Nephron (organoid): Measurements from ENCODE around the gene SRSF8.
"Not testable (repeated sequence)": the region's sequence is repeated elsewhere in the genome, so short reads cannot be mapped to it uniquely, and the experiment has no call there.

Experiments used
- H3K27ac Mint-ChIP-seq, 3 experiments: 2 replicates each; pipeline ENCODE4 v1.8.0; 2020; ENCODE audit warnings: mixed read lengths in 3 of 3, mild to moderate bottlenecking in 2 of 3, moderate library complexity in 1 of 3
- H3K27me3 Mint-ChIP-seq: 2 replicates; pipeline ENCODE4 v1.8.0; 2021; ENCODE audit warnings: low read depth, mild to moderate bottlenecking, moderate library complexity, mixed read lengths
- H3K36me3 Mint-ChIP-seq: 2 replicates; pipeline ENCODE4 v1.8.0; 2020; ENCODE audit warnings: low read depth, mixed read lengths
- H3K4me1 Mint-ChIP-seq: 2 replicates; pipeline ENCODE4 v1.8.0; 2020; ENCODE audit warnings: mixed read lengths
- H3K4me3 Mint-ChIP-seq, 3 experiments: 2 replicates each; pipeline ENCODE4 v1.8.0; 2020; ENCODE audit warnings: mild to moderate bottlenecking in 3 of 3, mixed read lengths in 3 of 3, moderate library complexity in 2 of 3
- H3K9me3 Mint-ChIP-seq: 2 replicates; pipeline ENCODE4 v1.8.0; 2020; ENCODE audit warnings: mixed read lengths
- TF ChIP-seq, protein P1 (sequence below), 3 experiments: fragments of 200-600 bp; sonication (generic); IDR thresholded peaks; one replicate each; pipeline ENCODE4 v1.5.0; 2021; ENCODE audit warnings: antibody characterized with exemption in 3 of 3; ENCODE audit not compliant: unreplicated experiment in 3 of 3

SRSF8 gene

DNA sequence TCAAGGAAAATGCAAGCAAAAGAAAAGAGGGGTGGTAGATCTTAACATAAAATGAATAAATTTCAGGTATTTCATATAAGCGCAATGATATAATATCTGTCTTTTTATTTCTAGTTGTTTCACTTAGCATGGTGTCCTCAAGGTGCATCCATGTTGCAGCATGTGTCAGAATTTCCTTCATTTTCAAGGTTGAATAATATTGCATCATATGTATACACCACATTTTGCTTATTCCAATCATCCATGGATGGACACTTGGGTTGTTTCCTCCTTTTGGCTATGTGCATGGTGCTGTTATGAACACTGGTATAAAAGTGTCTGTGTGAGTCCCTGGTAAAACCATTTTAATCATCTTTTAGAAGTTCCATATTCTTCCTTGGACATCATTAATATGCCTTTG, 24.5 kb upstream of the SRSF8 start:
- H3K36me3 Mint-ChIP-seq: no peaks in the 10 kb centered on the region

DNA sequence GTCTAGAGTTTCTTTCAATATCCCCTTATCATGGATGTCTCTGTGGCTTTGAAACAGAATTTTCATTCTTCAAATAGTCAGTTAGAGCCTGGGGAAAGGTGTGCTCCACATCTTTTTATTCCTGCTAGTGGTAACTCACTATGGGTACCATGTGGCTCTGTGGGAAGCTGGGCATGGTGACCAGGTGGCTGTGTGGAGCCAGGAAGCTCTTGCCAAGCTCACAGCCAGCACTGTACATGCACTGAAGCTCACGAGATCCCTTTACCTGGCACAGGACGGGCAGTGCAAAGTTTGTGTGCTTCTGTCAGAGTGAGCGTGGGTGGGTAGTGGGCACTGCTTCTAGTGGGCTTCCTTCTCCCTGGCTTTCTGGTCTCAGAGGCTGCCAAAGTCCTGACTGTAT, 23.8 kb upstream of the SRSF8 start:
- Mint-ChIP-seq H3K9me3 (no peaks in the 10 kb centered on the region), H3K4me3 (no peak overlapping the region), H3K4me1 (no peaks in the 10 kb centered on the region), H3K36me3 (no peaks in the 10 kb centered on the region), H3K27me3 (peaks cover 12% of the 10 kb centered on the region), H3K27ac (no peak overlapping the region)
- TF ChIP-seq, protein P1, sequence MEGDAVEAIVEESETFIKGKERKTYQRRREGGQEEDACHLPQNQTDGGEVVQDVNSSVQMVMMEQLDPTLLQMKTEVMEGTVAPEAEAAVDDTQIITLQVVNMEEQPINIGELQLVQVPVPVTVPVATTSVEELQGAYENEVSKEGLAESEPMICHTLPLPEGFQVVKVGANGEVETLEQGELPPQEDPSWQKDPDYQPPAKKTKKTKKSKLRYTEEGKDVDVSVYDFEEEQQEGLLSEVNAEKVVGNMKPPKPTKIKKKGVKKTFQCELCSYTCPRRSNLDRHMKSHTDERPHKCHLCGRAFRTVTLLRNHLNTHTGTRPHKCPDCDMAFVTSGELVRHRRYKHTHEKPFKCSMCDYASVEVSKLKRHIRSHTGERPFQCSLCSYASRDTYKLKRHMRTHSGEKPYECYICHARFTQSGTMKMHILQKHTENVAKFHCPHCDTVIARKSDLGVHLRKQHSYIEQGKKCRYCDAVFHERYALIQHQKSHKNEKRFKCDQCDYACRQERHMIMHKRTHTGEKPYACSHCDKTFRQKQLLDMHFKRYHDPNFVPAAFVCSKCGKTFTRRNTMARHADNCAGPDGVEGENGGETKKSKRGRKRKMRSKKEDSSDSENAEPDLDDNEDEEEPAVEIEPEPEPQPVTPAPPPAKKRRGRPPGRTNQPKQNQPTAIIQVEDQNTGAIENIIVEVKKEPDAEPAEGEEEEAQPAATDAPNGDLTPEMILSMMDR (IDR thresholded peaks at IDR 0.05; ENCODE audit: unreplicated experiment in 3 of 3): no peak

More for the DNA sequence above, 24.5 kb upstream of the SRSF8 start:
- no peaks in the 10 kb centered on the region for H3K4me1 Mint-ChIP-seq
- H3K4me3 Mint-ChIP-seq: no peak overlapping the region
- peaks cover 12% of the 10 kb centered on the region for H3K27me3 Mint-ChIP-seq
- H3K9me3 Mint-ChIP-seq: no peaks in the 10 kb centered on the region
- H3K27ac Mint-ChIP-seq: no peak overlapping the region
- TF ChIP-seq, protein P1 (IDR thresholded peaks at IDR 0.05; ENCODE audit: unreplicated experiment in 3 of 3): no peak

DNA sequence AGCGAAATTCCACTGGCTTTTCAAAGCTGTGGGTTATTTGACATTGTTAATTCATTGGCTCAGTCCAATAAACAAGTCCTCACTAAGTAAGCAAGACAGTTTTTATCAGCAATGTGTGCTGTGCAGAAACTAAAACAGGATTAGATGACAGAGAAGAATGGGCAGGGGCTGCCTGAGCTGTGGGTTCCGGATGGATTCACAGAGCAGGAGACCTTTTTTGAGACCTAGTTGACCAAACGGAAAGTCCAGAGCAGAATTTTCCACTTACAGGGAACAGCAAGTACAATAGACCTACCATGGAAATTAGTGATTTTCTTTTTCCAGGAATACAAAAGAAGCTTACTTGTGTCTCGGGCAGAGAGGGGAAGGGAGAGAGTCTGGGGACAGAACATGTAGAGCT, 22.7 kb upstream of the SRSF8 start:
- H3K27me3 Mint-ChIP-seq: peaks cover 12% of the 10 kb centered on the region
- H3K4me1 Mint-ChIP-seq: no peaks in the 10 kb centered on the region
- no peaks in the 10 kb centered on the region for H3K36me3 Mint-ChIP-seq
- no peak overlapping the region for H3K4me3 Mint-ChIP-seq
- H3K27ac Mint-ChIP-seq: no peak overlapping the region
- H3K9me3 Mint-ChIP-seq: no peaks in the 10 kb centered on the region
- TF ChIP-seq, protein P1 (IDR thresholded peaks at IDR 0.05; ENCODE audit: unreplicated experiment in 3 of 3): no peak

DNA sequence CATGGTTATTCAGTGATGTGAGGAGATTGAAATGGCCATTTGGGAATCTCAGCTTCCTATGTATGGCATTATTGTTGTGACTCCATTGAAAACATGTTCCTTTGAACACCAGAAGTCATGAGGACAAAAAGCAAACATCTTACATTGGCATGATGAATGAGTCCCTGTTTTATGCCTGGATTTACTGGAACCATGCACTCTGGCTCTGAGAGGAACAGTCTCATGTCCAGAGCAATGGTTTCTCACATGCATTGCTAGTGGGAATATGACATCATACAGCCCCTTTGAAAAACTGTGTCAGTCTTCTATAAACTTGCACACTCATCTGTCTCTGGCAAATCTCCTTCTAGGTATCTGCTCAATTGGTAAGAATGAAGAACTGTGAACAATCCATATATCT, 20.9 kb upstream of the SRSF8 start:
- Mint-ChIP-seq H3K27me3 (peaks cover 12% of the 10 kb centered on the region), H3K4me3 (no peak overlapping the region), H3K36me3 (no peaks in the 10 kb centered on the region), H3K9me3 (no peaks in the 10 kb centered on the region), H3K27ac (no peak overlapping the region), H3K4me1 (no peaks in the 10 kb centered on the region)
- TF ChIP-seq, protein P1 (IDR thresholded peaks at IDR 0.05; ENCODE audit: unreplicated experiment in 3 of 3): no peak

DNA sequence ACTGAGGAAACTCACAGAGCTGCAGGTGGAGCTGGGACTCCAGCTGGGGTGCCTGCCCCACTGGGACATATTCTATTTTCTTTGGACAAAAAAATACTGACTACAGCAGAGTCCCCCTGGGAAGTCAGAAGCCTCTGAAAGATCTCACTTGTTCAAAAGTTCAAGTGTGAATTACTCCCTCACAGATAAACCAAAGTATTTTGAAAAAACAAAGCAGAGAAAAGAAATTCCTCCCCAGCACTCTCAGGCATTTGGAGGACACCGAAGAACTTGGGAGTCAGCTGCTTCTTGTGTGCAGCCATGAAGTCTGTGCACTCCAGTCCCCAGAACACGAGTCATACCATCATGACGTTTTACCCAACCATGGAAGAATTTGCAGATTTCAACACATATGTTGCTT, 17.6 kb upstream of the SRSF8 start, which contains the start of gene KDM4F:
TSS of gene KDM4F (plus strand) at position 301 of the 400 bp plus-strand sequence.
- H3K4me3 Mint-ChIP-seq, H3K9me3 Mint-ChIP-seq, H3K36me3 Mint-ChIP-seq, H3K4me1 Mint-ChIP-seq: not testable (repeated sequence)
- Mint-ChIP-seq H3K27ac (peak within 1 kb of the TSS in 1 of 3 experiments; percentile 46), H3K27me3 (peaks cover 17% of the 10 kb centered on the region)

DNA sequence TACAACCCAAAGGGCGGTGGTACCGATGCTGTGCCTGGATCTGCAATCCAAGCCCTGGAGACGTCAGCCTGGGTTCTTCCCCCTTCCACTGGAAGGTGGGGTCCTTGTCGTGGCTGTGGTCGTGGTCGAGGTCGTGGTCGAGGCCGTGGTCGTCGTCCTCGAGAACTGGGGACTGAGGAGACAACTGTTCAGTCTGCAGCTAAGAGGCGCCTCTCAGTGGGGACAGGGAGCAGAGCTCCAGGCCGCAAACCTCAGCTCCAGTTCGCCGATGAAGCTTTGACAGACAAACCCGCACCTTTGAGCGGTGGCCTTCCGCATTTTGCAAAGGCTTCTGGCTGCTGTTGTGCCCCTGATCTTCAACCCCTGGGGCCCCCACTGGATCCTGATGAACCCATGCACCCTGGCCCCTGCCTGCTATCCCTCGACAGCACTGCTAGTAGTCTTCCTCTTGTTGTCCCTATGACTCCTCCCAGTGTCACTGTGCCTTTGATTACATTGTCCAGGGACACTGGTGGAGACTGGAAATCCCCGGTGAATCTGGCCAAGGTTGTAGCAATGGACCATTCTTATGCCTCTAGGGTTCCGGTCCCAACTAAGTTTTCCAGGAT, 16.0 kb upstream of the SRSF8 start:
- no peaks in the 10 kb centered on the region for H3K36me3 Mint-ChIP-seq
- peaks cover 15% of the 10 kb centered on the region for H3K27me3 Mint-ChIP-seq
- no peaks in the 10 kb centered on the region for H3K4me1 Mint-ChIP-seq
- no peak overlapping the region for H3K4me3 Mint-ChIP-seq
- no peak overlapping the region for H3K27ac Mint-ChIP-seq
- TF ChIP-seq, protein P1 (IDR thresholded peaks at IDR 0.05; ENCODE audit: unreplicated experiment in 3 of 3): no peak
- peaks cover 4% of the 10 kb centered on the region for H3K9me3 Mint-ChIP-seq
